ENCODE measurements around the gene PSG2.
A peak's percentile ranks its signal among the peaks of the same experiment; 100 is the strongest.
"Not testable (repeated sequence)": the region's sequence is repeated elsewhere in the genome, so short reads cannot be mapped to it uniquely, and the experiment has no call there.

PSG2 gene

DNA sequence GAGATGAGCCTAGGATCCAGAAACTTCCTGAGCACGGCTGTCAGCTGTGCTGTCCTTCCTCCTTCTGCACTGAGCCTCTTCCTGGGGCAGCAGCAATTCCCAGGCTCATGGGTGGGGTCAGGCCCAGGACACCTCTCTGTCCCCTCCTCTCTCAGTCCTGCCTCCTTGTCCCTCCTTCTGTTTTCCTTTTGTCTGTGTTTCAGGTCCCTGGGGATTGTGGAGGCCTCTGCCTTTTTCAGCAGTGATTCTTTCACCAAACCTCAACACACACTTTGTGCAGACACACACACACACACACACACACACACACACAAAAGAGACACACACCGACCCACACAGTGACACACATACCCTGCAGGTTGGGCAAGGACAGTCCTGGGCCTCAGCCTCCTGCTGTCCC, at the start of gene PSG2:
PSG2 (minus strand) TSS at position 101 of the 400 bp plus-strand sequence. CDS start 132 bp downstream, outside the sequence.
- DNase-seq; H3K4me3 ChIP-seq (ENCODE audit: low read depth, low read length); in situ Hi-C loops (cut with HindIII; ENCODE audit: low pct_ligation_motif_present, low sequenced_read_pairs); H3K27ac ChIP-seq; H3K36me3 ChIP-seq (replicated peaks); H3K27me3 ChIP-seq (replicated peaks): not testable (repeated sequence)

- H3K4me3 ChIP-seq (ENCODE audit: low read depth, low read length); in situ Hi-C loops (cut with HindIII; ENCODE audit: low pct_ligation_motif_present, low sequenced_read_pairs); H3K36me3 ChIP-seq (replicated peaks); H3K27me3 ChIP-seq (replicated peaks); H3K27ac ChIP-seq; DNase-seq: not testable (repeated sequence)
These were observed 48.9 kb upstream of the PSG2 start for GRCh38 chr19:43131281-43131842.

DNA sequence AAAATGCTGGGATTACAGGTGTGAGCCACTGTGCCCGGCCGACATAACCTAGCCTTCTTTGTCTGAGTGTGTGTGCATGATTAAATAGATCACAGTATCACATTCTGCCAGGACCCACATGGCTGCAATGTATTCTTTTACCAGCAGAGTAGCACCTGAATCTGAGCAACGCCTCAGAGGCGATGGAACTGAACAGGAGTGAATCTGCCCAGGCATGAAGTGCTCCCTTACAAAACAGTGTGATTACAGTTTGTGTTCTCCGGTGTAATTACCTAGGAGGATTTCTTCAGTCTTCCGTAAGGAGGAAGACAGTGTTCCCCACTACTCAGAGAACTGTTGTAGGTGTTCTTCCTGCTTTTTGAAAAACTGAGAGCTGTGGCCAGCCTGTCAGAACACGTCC, 46.7 kb upstream of the PSG2 start:
- in situ Hi-C loops (cut with HindIII; ENCODE audit: low pct_ligation_motif_present, low sequenced_read_pairs); H3K27me3 ChIP-seq (replicated peaks); DNase-seq; H3K4me3 ChIP-seq (ENCODE audit: low read depth, low read length); H3K27ac ChIP-seq; H3K36me3 ChIP-seq (replicated peaks): not testable (repeated sequence)

DNA sequence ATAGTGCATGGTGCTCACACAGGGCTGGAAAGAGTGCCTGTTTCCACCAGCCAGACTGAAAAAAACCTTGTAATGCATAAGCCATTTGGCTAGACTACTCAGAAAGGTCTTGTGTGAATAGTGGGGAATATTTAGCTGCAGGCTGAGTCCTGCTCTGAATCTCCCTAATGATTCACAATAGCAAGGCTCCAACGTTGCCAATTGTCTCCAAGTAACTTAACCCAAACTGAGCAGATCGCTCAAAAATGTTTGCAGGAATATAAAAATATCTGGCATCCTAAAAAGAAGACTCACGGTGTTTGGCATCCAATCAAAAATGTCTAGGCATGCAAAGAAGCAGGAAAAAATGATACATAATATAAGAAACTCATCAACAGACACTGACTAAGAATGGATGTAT, 44.8 kb upstream of the PSG2 start:
- H3K27ac ChIP-seq; H3K27me3 ChIP-seq (replicated peaks): not testable (repeated sequence)
- peak; percentile 36 for DNase-seq

DNA sequence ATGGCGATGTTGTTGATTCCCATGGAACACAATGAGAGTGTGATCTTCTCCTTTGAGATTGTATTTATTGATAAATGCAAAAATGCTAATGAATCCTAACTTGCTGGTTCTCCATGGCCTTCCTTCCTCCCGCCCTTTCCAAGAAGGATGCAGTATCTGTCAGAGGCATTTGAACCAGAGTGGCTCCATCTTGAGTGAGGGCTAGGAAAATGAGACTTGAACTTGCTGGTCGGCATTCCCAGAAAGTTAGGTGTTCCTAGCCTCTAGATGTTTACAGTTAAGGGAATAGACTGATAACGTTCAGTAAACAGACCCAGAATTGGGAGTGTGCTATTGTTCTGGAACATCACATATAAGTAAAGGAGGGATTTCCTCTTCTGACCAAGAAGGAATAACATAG, 44.2 kb upstream of the PSG2 start:
- Histone ChIP-seq H3K4me3 (ENCODE audit: low read depth, low read length) (no peak overlapping the region), H3K27me3 (replicated peaks) (no peaks in the 10 kb centered on the region), H3K27ac (no peak overlapping the region), H3K36me3 (replicated peaks) (no peaks in the 10 kb centered on the region)
- TF ChIP-seq, protein P1, sequence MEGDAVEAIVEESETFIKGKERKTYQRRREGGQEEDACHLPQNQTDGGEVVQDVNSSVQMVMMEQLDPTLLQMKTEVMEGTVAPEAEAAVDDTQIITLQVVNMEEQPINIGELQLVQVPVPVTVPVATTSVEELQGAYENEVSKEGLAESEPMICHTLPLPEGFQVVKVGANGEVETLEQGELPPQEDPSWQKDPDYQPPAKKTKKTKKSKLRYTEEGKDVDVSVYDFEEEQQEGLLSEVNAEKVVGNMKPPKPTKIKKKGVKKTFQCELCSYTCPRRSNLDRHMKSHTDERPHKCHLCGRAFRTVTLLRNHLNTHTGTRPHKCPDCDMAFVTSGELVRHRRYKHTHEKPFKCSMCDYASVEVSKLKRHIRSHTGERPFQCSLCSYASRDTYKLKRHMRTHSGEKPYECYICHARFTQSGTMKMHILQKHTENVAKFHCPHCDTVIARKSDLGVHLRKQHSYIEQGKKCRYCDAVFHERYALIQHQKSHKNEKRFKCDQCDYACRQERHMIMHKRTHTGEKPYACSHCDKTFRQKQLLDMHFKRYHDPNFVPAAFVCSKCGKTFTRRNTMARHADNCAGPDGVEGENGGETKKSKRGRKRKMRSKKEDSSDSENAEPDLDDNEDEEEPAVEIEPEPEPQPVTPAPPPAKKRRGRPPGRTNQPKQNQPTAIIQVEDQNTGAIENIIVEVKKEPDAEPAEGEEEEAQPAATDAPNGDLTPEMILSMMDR (IDR thresholded peaks at IDR 0.05; ENCODE audit: low read depth, low read length, missing control alignments), result no peak
- no peak for DNase-seq
- in situ Hi-C loops (cut with HindIII; ENCODE audit: low pct_ligation_motif_present, low sequenced_read_pairs), result no loop called here

More for the DNA sequence above, 44.8 kb upstream of the PSG2 start:
- H3K4me3 ChIP-seq (ENCODE audit: low read depth, low read length); in situ Hi-C loops (cut with HindIII; ENCODE audit: low pct_ligation_motif_present, low sequenced_read_pairs); H3K36me3 ChIP-seq (replicated peaks): not testable (repeated sequence)

DNA sequence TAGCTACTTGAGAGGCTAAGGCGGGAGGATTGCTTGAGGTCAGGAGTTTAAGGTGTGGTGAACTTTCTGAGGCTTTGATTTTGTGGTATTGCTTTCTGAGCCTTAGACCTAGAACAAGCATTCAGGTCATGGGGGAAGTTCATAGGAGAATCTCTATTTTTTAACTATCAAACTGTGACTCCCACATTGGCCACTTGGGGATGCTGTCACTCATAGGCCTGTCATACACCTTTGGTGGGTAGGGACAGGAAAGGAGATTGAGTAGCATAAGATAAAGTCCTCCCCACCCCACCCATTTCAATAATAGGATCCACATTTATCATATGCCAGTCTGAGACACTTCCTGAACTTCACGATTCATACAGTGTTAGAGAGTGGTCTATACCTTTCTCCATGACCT, 41.9 kb upstream of the PSG2 start:
- TF ChIP-seq, protein P1 (IDR thresholded peaks at IDR 0.05; ENCODE audit: low read depth, low read length, missing control alignments), result no peak

GRCh38 chr19:43120433-43121026, 38.0 kb upstream of the PSG2 start:
- H3K4me3 ChIP-seq (ENCODE audit: low read depth, low read length); in situ Hi-C loops (cut with HindIII; ENCODE audit: low pct_ligation_motif_present, low sequenced_read_pairs); H3K27ac ChIP-seq; H3K27me3 ChIP-seq (replicated peaks); H3K36me3 ChIP-seq (replicated peaks): not testable (repeated sequence)
- DNase-seq, result peak; percentile 57

More for the DNA sequence above, 41.9 kb upstream of the PSG2 start:
- H3K36me3 ChIP-seq (replicated peaks), result no peaks in the 10 kb centered on the region
- H3K4me3 ChIP-seq (ENCODE audit: low read depth, low read length), result no peak overlapping the region
- in situ Hi-C loops (cut with HindIII; ENCODE audit: low pct_ligation_motif_present, low sequenced_read_pairs), result no loop called here
- no peaks in the 10 kb centered on the region for H3K27me3 ChIP-seq (replicated peaks)
- no peak for DNase-seq
- no peak overlapping the region for H3K27ac ChIP-seq

- DNase-seq; H3K36me3 ChIP-seq (replicated peaks); H3K4me3 ChIP-seq (ENCODE audit: low read depth, low read length); H3K27me3 ChIP-seq (replicated peaks); H3K27ac ChIP-seq; in situ Hi-C loops (cut with HindIII; ENCODE audit: low pct_ligation_motif_present, low sequenced_read_pairs): not testable (repeated sequence)
These were observed 37.0 kb upstream of the PSG2 start for GRCh38 chr19:43119526-43119925.

DNA sequence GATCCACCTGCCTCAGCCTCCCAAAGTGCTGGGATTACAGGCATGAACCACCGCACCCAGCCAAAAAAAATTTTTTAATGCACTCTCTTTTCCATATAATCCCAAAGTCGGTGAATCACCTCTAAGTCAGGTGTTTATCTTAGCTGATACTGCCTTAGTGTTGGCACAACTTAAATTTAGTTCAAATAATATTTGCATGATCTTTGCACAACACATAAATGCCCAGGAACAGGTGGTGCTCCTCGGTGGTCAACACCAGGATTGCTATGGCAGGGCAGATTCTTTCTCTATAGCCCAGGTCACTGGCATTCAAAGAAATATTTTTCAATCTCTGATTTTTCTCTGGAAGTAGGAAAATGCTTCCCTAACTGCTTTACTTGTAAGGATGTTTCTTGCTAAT, 33.9 kb upstream of the PSG2 start:
- H3K4me3 ChIP-seq (ENCODE audit: low read depth, low read length); H3K27me3 ChIP-seq (replicated peaks); in situ Hi-C loops (cut with HindIII; ENCODE audit: low pct_ligation_motif_present, low sequenced_read_pairs); DNase-seq; H3K27ac ChIP-seq; H3K36me3 ChIP-seq (replicated peaks): not testable (repeated sequence)

DNA sequence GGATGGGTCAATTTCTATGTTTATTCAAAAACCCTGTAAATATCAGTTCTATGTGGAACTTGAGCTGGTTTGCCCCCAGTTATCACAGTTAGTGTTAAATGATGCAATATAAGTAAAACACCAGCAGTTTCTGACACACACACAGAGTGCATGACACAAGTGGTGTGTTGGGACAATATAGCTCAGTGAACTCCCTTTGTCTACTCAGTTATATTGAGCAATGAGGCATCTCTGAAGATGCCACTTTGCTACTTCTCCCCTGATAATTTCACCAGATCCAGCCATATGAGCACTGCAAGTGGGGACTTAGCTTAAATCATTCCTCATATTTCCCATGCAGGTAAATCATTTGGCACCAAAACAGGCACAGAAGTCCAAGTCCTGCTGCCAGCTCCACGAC, 33.0 kb upstream of the PSG2 start:
- H3K36me3 ChIP-seq (replicated peaks); in situ Hi-C loops (cut with HindIII; ENCODE audit: low pct_ligation_motif_present, low sequenced_read_pairs); DNase-seq; H3K27ac ChIP-seq; H3K4me3 ChIP-seq (ENCODE audit: low read depth, low read length); H3K27me3 ChIP-seq (replicated peaks): not testable (repeated sequence)

- H3K4me3 ChIP-seq (ENCODE audit: low read depth, low read length); H3K36me3 ChIP-seq (replicated peaks); in situ Hi-C loops (cut with HindIII; ENCODE audit: low pct_ligation_motif_present, low sequenced_read_pairs); DNase-seq; H3K27me3 ChIP-seq (replicated peaks); H3K27ac ChIP-seq: not testable (repeated sequence)
These were observed 32.6 kb upstream of the PSG2 start for GRCh38 chr19:43115064-43115463.

DNA sequence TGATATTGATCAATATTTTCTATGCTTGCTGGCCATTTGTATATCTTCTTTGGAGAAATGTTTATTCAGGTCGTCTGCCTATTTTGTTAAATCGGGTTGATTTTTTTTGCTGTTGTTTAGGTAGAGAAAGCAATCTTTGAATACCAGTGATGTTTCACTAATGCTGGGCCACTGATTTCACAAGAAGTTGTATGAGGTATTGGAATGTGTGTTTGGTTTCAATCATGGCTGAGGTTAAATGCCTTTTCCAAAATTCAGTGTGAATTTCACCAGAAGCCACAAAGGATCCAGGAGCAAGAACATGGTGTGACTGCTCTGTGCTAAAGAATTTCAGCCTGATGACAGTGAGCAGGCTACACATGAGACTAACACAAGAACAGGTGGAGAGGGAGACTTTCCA, 32.1 kb upstream of the PSG2 start:
- H3K27ac ChIP-seq; H3K4me3 ChIP-seq (ENCODE audit: low read depth, low read length); H3K27me3 ChIP-seq (replicated peaks); DNase-seq; in situ Hi-C loops (cut with HindIII; ENCODE audit: low pct_ligation_motif_present, low sequenced_read_pairs); H3K36me3 ChIP-seq (replicated peaks): not testable (repeated sequence)

DNA sequence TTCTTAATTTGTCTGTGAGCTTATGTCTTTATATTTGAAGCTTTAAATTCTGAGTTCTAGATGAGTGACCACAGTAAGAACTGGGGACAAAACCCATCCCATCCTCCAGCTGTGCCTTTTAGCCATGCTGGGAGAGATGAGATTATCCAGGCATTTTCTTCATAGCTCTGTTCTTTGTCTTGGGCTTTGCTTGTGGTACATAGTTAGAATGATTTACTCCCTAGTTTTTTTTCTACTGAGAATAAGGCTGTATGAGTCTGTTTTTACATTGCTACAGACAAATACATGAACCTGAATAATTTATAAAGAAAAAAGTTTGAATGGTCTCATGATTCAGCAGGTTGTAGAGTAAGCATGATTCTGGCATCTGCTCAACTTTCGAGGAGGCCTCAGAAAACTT, 24.9 kb upstream of the PSG2 start:
- H3K27ac ChIP-seq; in situ Hi-C loops (cut with HindIII; ENCODE audit: low pct_ligation_motif_present, low sequenced_read_pairs): not testable (repeated sequence)

More for the DNA sequence above, 24.9 kb upstream of the PSG2 start:
- H3K36me3 ChIP-seq (replicated peaks); H3K4me3 ChIP-seq (ENCODE audit: low read depth, low read length); DNase-seq; H3K27me3 ChIP-seq (replicated peaks): not testable (repeated sequence)

Data from brain microvascular endothelial cell (primary cell).